Peyer's patch (tissue), 4 donors: ENCODE measurements around the gene DHX34. TPM values are rescaled to one million over a fixed set of nuclear protein-coding genes. Genes with fewer than 3 reads are reported as not detected.

Source experiments
- DNase-seq, 3 donors: peaks; one replicate each; pipeline ENCODE4 v3.0.0-alpha.2; 2017 to 2019
- H3K27ac ChIP-seq, 4 donors: fragments of 200-600 bp; sonication (generic); one replicate each; pipeline ENCODE4 v1.5.1; 2016 to 2019
- H3K27me3 ChIP-seq, 2 donors: fragments of 200-600 bp; sonication (generic); one replicate each; pipeline ENCODE4 v1.5.1; 2019
- H3K36me3 ChIP-seq, 3 donors: fragments of 200-600 bp; sonication (generic); one replicate each; pipeline ENCODE4 v1.5.1; 2016 to 2019
- H3K4me1 ChIP-seq, 4 donors: fragments of 200-600 bp; sonication (generic); one replicate each; pipeline ENCODE4 v1.5.1; 2016 to 2019
- H3K4me3 ChIP-seq, 4 donors: fragments of 200-600 bp; sonication (generic); 1 replicate in 3 of 4; 2 replicates in 1 of 4; pipeline ENCODE4 v1.5.1; 2016 to 2019; ENCODE audit warnings: mild to moderate bottlenecking in 1 of 4
- H3K9me3 ChIP-seq, 4 donors: fragments of 200-600 bp; sonication (generic); one replicate each; pipeline ENCODE4 v1.5.1; 2016 to 2019; ENCODE audit warnings: mild to moderate bottlenecking in 1 of 4
- POLR2A ChIP-seq, 2 donors: fragments of 450-650 bp; IDR thresholded peaks; one replicate each; pipeline ENCODE4 v1.5.1; 2017; ENCODE audit warnings: antibody characterized with exemption in 2 of 2, mild to moderate bottlenecking in 2 of 2, moderate library complexity in 2 of 2
- total RNA-seq, 4 donors: library from RNA; depleted of rRNA; stranded (reverse); fragments of >200 nt; gene quantifications; one replicate each; pipeline ENCODE4 v1.1.0, GENCODE V29; 2016
- TF ChIP-seq, protein P1 (sequence below), 6 experiments: fragments of 450-650 bp in 4 of 6; fragments of 200-600 bp in 2 of 6; sonication (generic) in 1 of 6; IDR thresholded peaks; one replicate each; pipeline ENCODE4 v1.5.1; 2017 to 2019; ENCODE audit warnings: antibody characterized with exemption in 6 of 6, mild to moderate bottlenecking in 3 of 6, moderate library complexity in 1 of 6

Gene DHX34
- total RNA-seq, 4 donors from 2014 or later = 13.1 to 51.2 (median 30.0) TPM

DNA sequence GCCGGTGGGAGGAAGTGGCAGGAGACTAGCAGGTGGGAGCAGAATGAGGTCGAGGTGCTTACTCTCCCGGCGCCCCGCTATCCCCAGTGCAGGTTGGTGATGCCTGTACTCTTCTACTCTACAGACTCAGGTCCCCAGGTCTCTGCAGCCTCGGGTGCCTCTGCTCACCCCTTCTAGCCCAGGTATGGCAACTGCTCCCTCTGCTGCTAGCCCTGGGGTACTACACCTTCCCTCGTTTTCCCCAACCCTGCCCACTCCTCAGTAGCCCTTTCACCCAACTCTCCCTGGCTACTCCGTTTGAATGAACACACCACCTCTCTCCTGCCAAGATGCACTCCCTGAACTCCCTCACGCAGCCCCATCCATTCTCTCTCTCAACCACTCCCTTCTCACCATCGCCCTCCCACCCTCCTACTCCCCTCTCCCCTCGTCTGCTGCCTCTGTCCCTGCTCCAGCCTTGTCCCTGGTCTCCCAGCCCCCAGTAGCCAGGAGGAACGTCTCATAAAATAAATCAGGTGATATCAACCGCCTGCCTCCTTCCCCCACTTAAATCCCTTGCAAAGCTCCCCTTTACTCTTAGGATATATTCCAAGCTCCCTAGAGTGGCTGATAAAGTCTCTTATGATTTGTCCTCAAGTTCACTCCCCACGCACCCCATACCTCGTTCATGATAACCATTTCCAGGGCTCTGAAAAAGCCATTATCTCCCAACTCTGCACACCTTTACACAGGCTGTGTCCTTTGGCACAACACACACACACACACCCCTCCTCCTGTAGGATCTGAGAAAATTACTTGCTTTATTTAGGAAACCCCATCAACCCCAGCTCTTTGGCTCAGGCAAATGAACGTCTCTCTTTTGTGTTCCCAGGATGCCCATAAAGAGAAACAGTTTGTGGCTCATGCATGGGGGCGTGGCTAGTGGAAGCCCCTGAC, 78.4 kb downstream of the DHX34 start:
- H3K27me3 ChIP-seq = peaks cover 0 to 9% of the 10 kb centered on the region in 2 donors
- H3K4me3 ChIP-seq = no peak overlapping the region
- H3K36me3 ChIP-seq = no peaks in the 10 kb centered on the region
- H3K27ac ChIP-seq = no peak overlapping the region
- TF ChIP-seq, protein P1, sequence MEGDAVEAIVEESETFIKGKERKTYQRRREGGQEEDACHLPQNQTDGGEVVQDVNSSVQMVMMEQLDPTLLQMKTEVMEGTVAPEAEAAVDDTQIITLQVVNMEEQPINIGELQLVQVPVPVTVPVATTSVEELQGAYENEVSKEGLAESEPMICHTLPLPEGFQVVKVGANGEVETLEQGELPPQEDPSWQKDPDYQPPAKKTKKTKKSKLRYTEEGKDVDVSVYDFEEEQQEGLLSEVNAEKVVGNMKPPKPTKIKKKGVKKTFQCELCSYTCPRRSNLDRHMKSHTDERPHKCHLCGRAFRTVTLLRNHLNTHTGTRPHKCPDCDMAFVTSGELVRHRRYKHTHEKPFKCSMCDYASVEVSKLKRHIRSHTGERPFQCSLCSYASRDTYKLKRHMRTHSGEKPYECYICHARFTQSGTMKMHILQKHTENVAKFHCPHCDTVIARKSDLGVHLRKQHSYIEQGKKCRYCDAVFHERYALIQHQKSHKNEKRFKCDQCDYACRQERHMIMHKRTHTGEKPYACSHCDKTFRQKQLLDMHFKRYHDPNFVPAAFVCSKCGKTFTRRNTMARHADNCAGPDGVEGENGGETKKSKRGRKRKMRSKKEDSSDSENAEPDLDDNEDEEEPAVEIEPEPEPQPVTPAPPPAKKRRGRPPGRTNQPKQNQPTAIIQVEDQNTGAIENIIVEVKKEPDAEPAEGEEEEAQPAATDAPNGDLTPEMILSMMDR (IDR thresholded peaks at IDR 0.05) = peak; percentile 61 to 81 (median 74)
- TF ChIP-seq POLR2A (IDR thresholded peaks at IDR 0.05) = no peak
- peaks cover 0 to 33% (median 5%) of the 10 kb centered on the region in 4 donors for H3K4me1 ChIP-seq
- peak; percentile 44 to 79 (median 66) for DNase-seq
- no peaks in the 10 kb centered on the region for H3K9me3 ChIP-seq

DNA sequence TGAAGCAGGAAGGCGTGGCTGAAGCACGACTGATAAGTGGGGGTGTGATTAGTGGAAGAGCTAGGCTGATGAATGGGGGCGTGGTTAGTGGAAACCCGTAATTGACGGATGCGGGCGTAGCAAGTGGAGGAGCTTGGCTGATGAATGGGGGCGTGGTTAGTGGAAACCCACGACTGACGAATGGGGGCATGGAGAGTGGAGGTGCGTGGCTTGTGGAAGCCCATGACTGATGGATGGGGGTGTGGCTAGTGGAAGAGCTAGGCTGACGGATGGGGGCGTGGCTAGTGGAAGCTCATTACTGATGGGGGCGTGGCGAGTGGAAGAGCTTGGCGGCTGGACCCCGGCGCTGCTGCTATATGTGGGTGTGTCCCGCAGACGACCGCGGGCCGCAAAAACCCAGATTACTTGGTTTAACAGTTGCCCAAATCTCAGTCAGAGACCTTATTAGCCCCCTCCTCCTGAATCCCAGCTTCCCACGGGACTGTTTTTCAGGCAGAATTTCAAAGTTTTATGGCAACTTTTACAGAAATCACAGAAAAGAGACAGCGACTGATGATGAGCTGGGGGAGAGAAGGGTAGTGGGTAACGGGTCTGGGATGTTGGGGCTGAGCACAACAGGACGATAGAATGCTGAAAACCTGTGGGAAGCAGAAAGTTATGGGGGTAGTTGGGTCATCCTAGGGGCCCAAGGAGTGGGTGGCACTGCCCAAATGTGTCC, 79.2 kb downstream of the DHX34 start:
- peaks cover 0 to 33% (median 5%) of the 10 kb centered on the region in 4 donors for H3K4me1 ChIP-seq
- H3K27ac ChIP-seq = no peak overlapping the region
- TF ChIP-seq, protein P1 (IDR thresholded peaks at IDR 0.05) = no peak
- no peak for TF ChIP-seq POLR2A (IDR thresholded peaks at IDR 0.05)
- H3K4me3 ChIP-seq = no peak overlapping the region
- DNase-seq = peak; percentile 62 to 90 (median 70)
- no peaks in the 10 kb centered on the region for H3K9me3 ChIP-seq
- H3K27me3 ChIP-seq = peaks cover 0 to 8% of the 10 kb centered on the region in 2 donors
- H3K36me3 ChIP-seq = no peaks in the 10 kb centered on the region

DNA sequence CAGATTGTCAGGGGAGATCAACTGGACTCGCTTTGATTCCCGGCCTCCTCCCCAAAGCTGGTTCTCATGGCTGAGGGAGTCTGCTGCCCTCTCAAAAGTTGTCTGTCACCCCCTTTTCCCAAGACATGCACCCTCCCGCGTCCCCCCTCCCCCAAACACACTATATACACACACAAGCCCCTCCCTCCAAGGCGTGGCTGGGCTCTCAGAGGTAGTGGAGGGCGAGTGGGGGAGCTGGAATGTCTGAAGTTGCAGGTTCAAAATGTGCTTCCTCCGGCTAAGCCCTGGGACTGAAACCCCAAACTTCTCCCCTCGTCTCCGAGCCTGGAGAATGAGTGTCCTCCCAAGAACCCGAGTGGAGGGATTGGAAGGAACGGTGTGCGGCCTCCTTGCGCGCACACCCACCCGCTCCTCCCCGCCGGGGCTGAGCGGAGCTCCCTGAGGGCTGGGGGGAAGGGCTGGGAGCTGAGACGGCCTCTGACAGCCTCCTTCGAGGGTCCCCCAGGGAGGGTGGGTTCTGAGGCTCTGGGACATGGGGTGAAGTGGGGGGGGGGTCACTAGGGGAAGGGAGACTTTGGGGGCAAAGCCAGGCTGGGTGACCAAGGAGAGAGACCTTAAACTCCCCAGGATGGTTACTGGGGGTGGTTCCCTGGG, 80.2 kb downstream of the DHX34 start:
- H3K4me3 ChIP-seq = no peak overlapping the region
- H3K27me3 ChIP-seq = peaks cover 0 to 8% of the 10 kb centered on the region in 2 donors
- no peak for TF ChIP-seq POLR2A (IDR thresholded peaks at IDR 0.05)
- TF ChIP-seq, protein P1 (IDR thresholded peaks at IDR 0.05) = no peak

DNA sequence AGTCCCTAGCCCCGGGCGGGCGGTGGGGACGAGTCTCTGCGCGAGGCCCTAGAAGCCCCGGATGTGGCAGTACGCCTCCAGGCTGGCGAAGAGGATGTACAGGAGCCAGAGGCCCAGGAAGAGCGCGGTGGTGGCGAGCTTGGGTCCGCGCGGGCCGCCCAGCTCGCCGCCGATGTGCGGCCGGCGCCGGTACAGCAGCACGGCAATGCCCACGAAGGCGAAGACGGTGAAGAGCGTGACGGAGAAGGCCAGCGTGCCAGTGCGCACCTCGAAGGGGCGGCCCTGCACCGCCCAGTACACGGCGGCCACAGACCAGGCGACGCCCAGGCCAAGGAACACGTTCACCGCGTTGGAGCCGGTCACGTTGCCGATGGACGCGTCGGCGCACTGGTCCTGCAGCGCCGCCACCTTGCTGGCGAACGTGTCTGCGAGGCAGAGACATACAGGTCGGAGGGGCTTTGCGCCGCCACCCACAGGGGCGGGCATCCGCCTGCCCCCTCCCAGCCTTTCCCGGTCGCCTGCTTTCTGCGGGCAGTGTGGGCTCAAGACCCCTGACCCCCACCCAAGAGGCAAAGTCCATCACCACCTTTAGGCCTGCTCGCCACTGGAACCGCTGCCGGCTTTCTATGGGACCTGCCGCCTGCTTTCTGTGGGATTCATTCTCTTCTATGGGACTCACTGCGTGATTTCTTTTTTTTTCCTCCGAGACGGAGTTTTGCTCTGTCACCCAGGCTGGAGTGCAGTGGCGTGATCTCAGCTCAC, 81.1 kb downstream of the DHX34 start:
- Histone ChIP-seq H3K9me3 (no peaks in the 10 kb centered on the region), H3K4me3 (peak overlapping the region in 3 of 4 donors; percentile 23 to 37 (median 32)), H3K36me3 (no peaks in the 10 kb centered on the region), H3K27me3 (peaks cover 0 to 8% of the 10 kb centered on the region in 2 donors), H3K4me1 (peaks cover 0 to 33% (median 5%) of the 10 kb centered on the region in 4 donors), H3K27ac (no peak overlapping the region)
- no peak for TF ChIP-seq POLR2A (IDR thresholded peaks at IDR 0.05)
- TF ChIP-seq, protein P1 (IDR thresholded peaks at IDR 0.05) = peak in 3 of 6 experiments; percentile 48 to 52 (median 50)
- peak in 2 of 3 donors; percentile 73 to 82 for DNase-seq

More for the DNA sequence above, 80.2 kb downstream of the DHX34 start:
- H3K27ac ChIP-seq = no peak overlapping the region
- peaks cover 0 to 33% (median 5%) of the 10 kb centered on the region in 4 donors for H3K4me1 ChIP-seq
- no peaks in the 10 kb centered on the region for H3K36me3 ChIP-seq
- no peak for DNase-seq
- H3K9me3 ChIP-seq = no peaks in the 10 kb centered on the region
